K562 (cell line): Measurements from ENCODE around the gene BRAF. TPM values are rescaled to one million over a fixed set of nuclear protein-coding genes. Genes with fewer than 3 reads are reported as not detected.
A peak's percentile ranks its signal among the peaks of the same experiment; 100 is the strongest.
"Not testable (repeated sequence)": the region's sequence is repeated elsewhere in the genome, so short reads cannot be mapped to it uniquely, and the experiment has no call there.

ENCODE experiments used
- ATAC-seq: fragments of 200-7000 bp; cut with Tn5 transposase; 3 replicates; pipeline ENCODE4 v1.9.1; 2020; ENCODE audit warnings: moderate library complexity
- BruUV-seq: library from RNA; stranded (reverse); fragments of 400-500 nt; replicated peaks from 2 replicates; lab custom pipeline; 2021; lab: Mats Ljungman, UMichigan
- CTCF ChIA-PET: fragments of 300-600 bp; formaldehyde crosslinking; extraction: SDS; loops from one replicate; lab custom pipeline; 2021; ENCODE audit warnings: low intra/inter-chr PET ratio; lab: Yijun Ruan, JAX
- POLR2A ChIA-PET: fragments of 300-600, 350-650 bp; sonication (Branson Sonifier 250); formaldehyde crosslinking; extraction: SDS; loops from one replicate; lab custom pipeline; 2021; ENCODE audit warnings: antibody characterized with exemption, inconsistent platforms; lab: Yijun Ruan, JAX
- DNase-seq, 4 experiments: peaks; one replicate each; pipeline versions ENCODE4 v3.0.0 to v3.0.0-alpha.2; 2011 to 2018; ENCODE audit warnings: low spot score in 3 of 4, mixed read lengths in 3 of 4; ENCODE audit errors: extremely low read depth in 1 of 4
- FAIRE-seq: peaks from 2 replicates; lab custom pipeline; 2011; peaks lifted over from hg19 to GRCh38; lab: Jason Lieb, UNC
- H2AFZ ChIP-seq: 2 replicates; pipeline ENCODE4 v1.6.0; 2011; ENCODE audit warnings: low read depth, low read length, control low read depth, inconsistent platforms
- H3K27ac ChIP-seq: fragments of 200-600 bp; 3 replicates; pipeline ENCODE4 v1.8.0; 2011; ENCODE audit warnings: low read depth, mild to moderate bottlenecking, control low read depth, inconsistent platforms, low read length, moderate library complexity, mixed read lengths; ENCODE audit errors: extremely low read depth
- H3K27me3 ChIP-seq, 2 experiments: fragments of 300-600 bp in 1 of 2; 2 replicates in 1 of 2; 3 replicates in 1 of 2; pipeline versions ENCODE4 v1.6.0 to v1.8.0; 2011; ENCODE audit warnings: inconsistent platforms in 2 of 2, low read length in 2 of 2, mild to moderate bottlenecking in 1 of 2, mixed read lengths in 1 of 2, moderate library complexity in 1 of 2; ENCODE audit not compliant: control insufficient read depth in 2 of 2, insufficient read depth in 2 of 2
- H3K36me3 ChIP-seq: fragments of 300-600 bp; 3 replicates; pipeline ENCODE4 v1.8.0; 2011; ENCODE audit warnings: mild to moderate bottlenecking, low read length, inconsistent platforms; ENCODE audit not compliant: control insufficient read depth, insufficient read depth
- H3K4me1 ChIP-seq, 2 experiments: fragments of 200-600 bp in 1 of 2; replicated peaks in 1 of 2; 2 replicates in 1 of 2; 3 replicates in 1 of 2; pipeline versions ENCODE4 v1.5.1 to v1.8.0; 2011; ENCODE audit warnings: inconsistent platforms in 2 of 2, low read length in 2 of 2, mild to moderate bottlenecking in 1 of 2, mixed read lengths in 1 of 2, moderate library complexity in 1 of 2; ENCODE audit not compliant: control insufficient read depth in 2 of 2, insufficient read depth in 2 of 2
- H3K4me2 ChIP-seq: 2 replicates; pipeline ENCODE4 v1.6.1; 2011; ENCODE audit warnings: low read length, control low read depth, inconsistent platforms, mixed read lengths; ENCODE audit not compliant: insufficient read depth
- H3K4me3 ChIP-seq: fragments of 200-600 bp; sonication (generic), shearing (Covaris generic); 2 replicates; pipeline ENCODE4 v1.5.1; 2016; ENCODE audit warnings: control low read depth, inconsistent platforms
- H3K79me2 ChIP-seq: fragments of 200-600 bp; 3 replicates; pipeline ENCODE4 v1.8.0; 2011; ENCODE audit warnings: low read length, inconsistent platforms; ENCODE audit not compliant: control insufficient read depth, insufficient read depth
- H3K9ac ChIP-seq, 2 experiments: 2 replicates each; pipeline versions ENCODE4 v1.6.0 to v1.6.1; 2011; ENCODE audit warnings: low read depth in 2 of 2, low read length in 2 of 2, control low read depth in 1 of 2, inconsistent platforms in 1 of 2, mild to moderate bottlenecking in 1 of 2, mixed read lengths in 1 of 2; ENCODE audit not compliant: insufficient read depth in 1 of 2
- H3K9me1 ChIP-seq: one replicate; pipeline ENCODE4 v1.6.0; 2011; ENCODE audit warnings: inconsistent platforms, mild to moderate bottlenecking, low read length, moderate library complexity; ENCODE audit not compliant: control insufficient read depth, insufficient read depth
- H3K9me3 ChIP-seq: replicated peaks from 2 replicates; pipeline ENCODE4 v1.5.1; 2011; ENCODE audit warnings: low read depth, low read length, inconsistent platforms; ENCODE audit not compliant: control insufficient read depth, insufficient read depth
- H4K20me1 ChIP-seq: replicated peaks from 2 replicates; pipeline ENCODE4 v1.6.1; 2011; ENCODE audit warnings: low read length, inconsistent platforms, mixed read lengths; ENCODE audit not compliant: control insufficient read depth, insufficient read depth
- CBX3 ChIP-seq, 2 experiments: IDR thresholded peaks; 1 replicate in 1 of 2; 2 replicates in 1 of 2; pipeline ENCODE4 v1.6.1; 2012; ENCODE audit warnings: inconsistent platforms in 2 of 2, low read length in 2 of 2, borderline replicate concordance in 1 of 2, control low read depth in 1 of 2
- MEIS2 ChIP-seq: fragments of 450-650 bp; IDR thresholded peaks from 2 replicates; pipeline ENCODE4 v1.6.1; 2014; ENCODE audit warnings: mild to moderate bottlenecking; ENCODE audit not compliant: partially characterized antibody
- YY1 ChIP-seq, 3 experiments: IDR thresholded peaks; 2 replicates each; pipeline ENCODE4 v1.6.1; 2011; ENCODE audit warnings: low read length in 2 of 3, mild to moderate bottlenecking in 2 of 3, moderate library complexity in 2 of 3, borderline replicate concordance in 1 of 3, control low read depth in 1 of 3, low read depth in 1 of 3; ENCODE audit not compliant: insufficient read depth in 3 of 3, insufficient replicate concordance in 2 of 3, control insufficient read depth in 1 of 3, insufficient read length in 1 of 3; ENCODE audit errors: extremely low read depth in 1 of 3
- ZNF431 ChIP-seq: sonication (generic); formaldehyde crosslinking; IDR thresholded peaks from 2 replicates; pipeline ENCODE4 v1.8.0; 2022; ENCODE audit warnings: mild to moderate bottlenecking, missing genetic modification reagents
- WGBS: fragments of 100-300 bp; shearing (Covaris generic); methylation state at CpG from one replicate; pipeline ENCODE4 v1.1.6; 2016; ENCODE audit warnings: low coverage, mixed read lengths; ENCODE audit not compliant: insufficient coverage; ENCODE audit errors: missing lambda C conversion rate; 5-methylcytosine and 5-hydroxymethylcytosine counted together
- in situ Hi-C: fragments of 300-500 bp; cut with MboI; formaldehyde crosslinking; loops from 4 replicates; pipeline ENCODE4 v1.15.0; 2018; ENCODE audit warnings: inconsistent platforms, mixed read lengths
- intact Hi-C: fragments of 100-400 bp; cut with micrococcal nuclease; formaldehyde crosslinking; loops from 2 replicates; pipeline ENCODE4 v1.14.2; 2022
- polyA plus RNA-seq, 8 experiments: library from polyadenylated mRNA; depleted of rRNA in 4 of 8; stranded (reverse) in 5 of 8; unstranded in 3 of 8; fragments of >200 nt; fragmentation: Nextera tagmentation in 2 of 8; fragmentation: Illumina TruSeq in 1 of 8; extraction: Ambion mirVana in 2 of 8; extraction: Trizol in 1 of 8; gene quantifications; 2 replicates each; pipeline versions ENCODE4 v1.2.1 to v1.2.3, GENCODE V29; 2011 to 2014; ENCODE audit warnings: inconsistent platforms in 1 of 8, missing spikeins in 1 of 8
- total RNA-seq, 7 experiments: library from RNA; depleted of rRNA in 6 of 7; stranded (reverse); fragments of >200 nt in 6 of 7; fragmentation: Illumina TruSeq in 2 of 7; extraction: Trizol in 2 of 7; gene quantifications; 2 replicates each; pipeline versions ENCODE4 v1.2.1 to v1.2.3, GENCODE V29; 2011 to 2021; ENCODE audit warnings: low replicate concordance in 1 of 7
- TF ChIP-seq, protein P1 (sequence below): fragments of 250-450 bp; sonication (Bioruptor Pico); IDR thresholded peaks from 2 replicates; pipeline ENCODE4 v1.4.0; 2020; ENCODE audit warnings: mild to moderate bottlenecking, moderate library complexity

BRAF gene
- total and polyA plus RNA-seq, 9 of the 15 experiments (the other 6 are each of a cell fraction or from before 2014, with no cell fraction given): 3.6 to 38.3 (median 21.9) TPM

- H3K9me1 ChIP-seq, H3K4me1 ChIP-seq, H3K4me2 ChIP-seq, ATAC-seq, CTCF ChIA-PET, H3K9me3 ChIP-seq, H4K20me1 ChIP-seq, H3K4me3 ChIP-seq, DNase-seq: not testable (repeated sequence)
- POLR2A ChIA-PET: interaction anchor here (0.6 to 1.7 kb wide), 2 partner anchors 8 to 271 kb away, joined by 3 to 4 read pairs; no protein-coding TSS in a partner anchor
- WGBS: 14% methylated on average over 4 of the region's 4 CpGs
- TF ChIP-seq ZNF431 (CRISPR knock-in tag) (peak; percentile 93), MEIS2 (peak; percentile 23)
- TF ChIP-seq, all 486 proteins: peak for 2; not testable (repeated sequence) for 484
- intact Hi-C loops: loop anchor here (10.0 kb wide), 1 partner anchor 233 kb away; the partner anchor contains the start of gene NDUFB2
- FAIRE-seq, H2AFZ ChIP-seq, H3K9ac ChIP-seq, H3K36me3 ChIP-seq, BruUV-seq, H3K27ac ChIP-seq, in situ Hi-C loops: not testable (repeated sequence)
- peaks cover 5 to 11% of the 10 kb centered on the region in 2 experiments; a peak in 3 of 5 replicates for H3K27me3 ChIP-seq
- H3K79me2 ChIP-seq: peaks cover 16% of the 10 kb centered on the region
Observed at GRCh38 chr7:140927945-140928344, 3.2 kb upstream of the BRAF start.

DNA sequence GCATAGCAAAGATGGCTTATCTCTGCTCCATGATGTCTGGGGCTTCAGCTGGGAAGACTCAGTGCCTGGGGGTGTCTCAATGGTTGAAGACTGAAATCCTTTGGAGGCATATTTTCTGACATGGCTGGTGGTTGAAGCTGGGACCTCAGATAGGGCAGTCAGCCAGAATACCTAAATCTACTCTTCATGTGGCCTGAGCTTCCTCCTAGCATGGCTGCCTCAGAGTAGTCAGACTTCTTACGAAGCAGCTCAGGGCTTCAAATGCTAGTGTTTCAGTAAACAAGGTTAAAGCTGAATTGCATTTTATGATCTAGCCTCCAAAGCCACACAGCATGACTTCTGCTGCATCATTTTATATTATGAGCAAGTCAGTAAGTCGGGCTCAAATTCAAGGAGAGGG lies 2.6 kb upstream of the BRAF start:
- Histone ChIP-seq H3K36me3 (no peaks in the 10 kb centered on the region), H3K9me1 (no peaks in the 10 kb centered on the region), H3K27me3 (peaks cover 1 to 8% of the 10 kb centered on the region in 2 experiments; a peak in 2 of 5 replicates), H3K9ac (no peak overlapping the region), H3K79me2 (peaks cover 22% of the 10 kb centered on the region), H3K9me3 (no peaks in the 10 kb centered on the region), H3K4me1 (peaks cover 0 to 3% of the 10 kb centered on the region in 2 experiments; a peak in 2 of 5 replicates), H3K4me2 (no peak overlapping the region), H3K4me3 (no peak overlapping the region), H2AFZ (no peak overlapping the region; the same call in 1 of the 2 replicates), H4K20me1 (peaks cover 11% of the 10 kb centered on the region), H3K27ac (no peak overlapping the region)
- in situ Hi-C loops: no loop called here
- POLR2A ChIA-PET: interaction anchor here (1.7 kb wide), 1 partner anchor 9 kb away, joined by 4 read pairs; no protein-coding TSS in a partner anchor
- no peak for FAIRE-seq
- TF ChIP-seq CBX3 (IDR thresholded peaks at IDR 0.05; ENCODE audit: borderline replicate concordance in 1 of 2, low read length in 2 of 2): peak in 1 of 2 experiments; percentile 70; a peak in 1 of 3 replicates
- peak; percentile 47 to 91 (median 60) for TF ChIP-seq YY1 (IDR thresholded peaks at IDR 0.05; ENCODE audit: borderline replicate concordance in 1 of 3, control insufficient read depth in 1 of 3, extremely low read depth in 1 of 3, insufficient read depth in 3 of 3, insufficient read length in 1 of 3, insufficient replicate concordance in 2 of 3, low read depth in 1 of 3, low read length in 2 of 3)
- TF ChIP-seq, protein P1, sequence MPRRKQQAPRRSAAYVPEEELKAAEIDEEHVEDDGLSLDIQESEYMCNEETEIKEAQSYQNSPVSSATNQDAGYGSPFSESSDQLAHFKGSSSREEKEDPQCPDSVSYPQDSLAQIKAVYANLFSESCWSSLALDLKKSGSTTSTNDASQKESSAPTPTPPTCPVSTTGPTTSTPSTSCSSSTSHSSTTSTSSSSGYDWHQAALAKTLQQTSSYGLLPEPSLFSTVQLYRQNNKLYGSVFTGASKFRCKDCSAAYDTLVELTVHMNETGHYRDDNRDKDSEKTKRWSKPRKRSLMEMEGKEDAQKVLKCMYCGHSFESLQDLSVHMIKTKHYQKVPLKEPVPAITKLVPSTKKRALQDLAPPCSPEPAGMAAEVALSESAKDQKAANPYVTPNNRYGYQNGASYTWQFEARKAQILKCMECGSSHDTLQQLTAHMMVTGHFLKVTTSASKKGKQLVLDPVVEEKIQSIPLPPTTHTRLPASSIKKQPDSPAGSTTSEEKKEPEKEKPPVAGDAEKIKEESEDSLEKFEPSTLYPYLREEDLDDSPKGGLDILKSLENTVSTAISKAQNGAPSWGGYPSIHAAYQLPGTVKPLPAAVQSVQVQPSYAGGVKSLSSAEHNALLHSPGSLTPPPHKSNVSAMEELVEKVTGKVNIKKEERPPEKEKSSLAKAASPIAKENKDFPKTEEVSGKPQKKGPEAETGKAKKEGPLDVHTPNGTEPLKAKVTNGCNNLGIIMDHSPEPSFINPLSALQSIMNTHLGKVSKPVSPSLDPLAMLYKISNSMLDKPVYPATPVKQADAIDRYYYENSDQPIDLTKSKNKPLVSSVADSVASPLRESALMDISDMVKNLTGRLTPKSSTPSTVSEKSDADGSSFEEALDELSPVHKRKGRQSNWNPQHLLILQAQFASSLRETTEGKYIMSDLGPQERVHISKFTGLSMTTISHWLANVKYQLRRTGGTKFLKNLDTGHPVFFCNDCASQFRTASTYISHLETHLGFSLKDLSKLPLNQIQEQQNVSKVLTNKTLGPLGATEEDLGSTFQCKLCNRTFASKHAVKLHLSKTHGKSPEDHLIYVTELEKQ (CRISPR knock-in tag): no peak
- CTCF ChIA-PET: no interaction called here
- no TSS peak for BruUV-seq
- no peak for ATAC-seq
- intact Hi-C loops: loop anchor here (10.0 kb wide), 1 partner anchor 233 kb away; the partner anchor contains the start of gene NDUFB2
- 37% methylated on average over 2 of the region's 2 CpGs for WGBS
- DNase-seq: no peak
